K562 (cell line): ENCODE measurements around the gene POLG. TPM values are rescaled to one million over a fixed set of nuclear protein-coding genes. Genes with fewer than 3 reads are reported as not detected.

ENCODE experiments used
- ATAC-seq: fragments of 200-7000 bp; cut with Tn5 transposase; 3 replicates; pipeline ENCODE4 v1.9.1; 2020; ENCODE audit warnings: moderate library complexity
- BruUV-seq: library from RNA; stranded (reverse); fragments of 400-500 nt; replicated peaks from 2 replicates; lab custom pipeline; 2021; lab: Mats Ljungman, UMichigan
- CTCF ChIA-PET: fragments of 300-600 bp; formaldehyde crosslinking; extraction: SDS; loops from one replicate; lab custom pipeline; 2021; ENCODE audit warnings: low intra/inter-chr PET ratio; lab: Yijun Ruan, JAX
- POLR2A ChIA-PET: fragments of 300-600, 350-650 bp; sonication (Branson Sonifier 250); formaldehyde crosslinking; extraction: SDS; loops from one replicate; lab custom pipeline; 2021; ENCODE audit warnings: antibody characterized with exemption, inconsistent platforms; lab: Yijun Ruan, JAX
- DNase-seq, 4 experiments: peaks; one replicate each; pipeline versions ENCODE4 v3.0.0 to v3.0.0-alpha.2; 2011 to 2018; ENCODE audit warnings: low spot score in 3 of 4, mixed read lengths in 3 of 4; ENCODE audit errors: extremely low read depth in 1 of 4
- FAIRE-seq: peaks from 2 replicates; lab custom pipeline; 2011; peaks lifted over from hg19 to GRCh38; lab: Jason Lieb, UNC
- H2AFZ ChIP-seq: 2 replicates; pipeline ENCODE4 v1.6.0; 2011; ENCODE audit warnings: low read depth, low read length, control low read depth, inconsistent platforms
- H3K27ac ChIP-seq: fragments of 200-600 bp; 3 replicates; pipeline ENCODE4 v1.8.0; 2011; ENCODE audit warnings: low read depth, mild to moderate bottlenecking, control low read depth, inconsistent platforms, low read length, moderate library complexity, mixed read lengths; ENCODE audit errors: extremely low read depth
- H3K27me3 ChIP-seq, 2 experiments: fragments of 300-600 bp in 1 of 2; 2 replicates in 1 of 2; 3 replicates in 1 of 2; pipeline versions ENCODE4 v1.6.0 to v1.8.0; 2011; ENCODE audit warnings: inconsistent platforms in 2 of 2, low read length in 2 of 2, mild to moderate bottlenecking in 1 of 2, mixed read lengths in 1 of 2, moderate library complexity in 1 of 2; ENCODE audit not compliant: control insufficient read depth in 2 of 2, insufficient read depth in 2 of 2
- H3K36me3 ChIP-seq: fragments of 300-600 bp; 3 replicates; pipeline ENCODE4 v1.8.0; 2011; ENCODE audit warnings: mild to moderate bottlenecking, low read length, inconsistent platforms; ENCODE audit not compliant: control insufficient read depth, insufficient read depth
- H3K4me1 ChIP-seq, 2 experiments: fragments of 200-600 bp in 1 of 2; replicated peaks in 1 of 2; 2 replicates in 1 of 2; 3 replicates in 1 of 2; pipeline versions ENCODE4 v1.5.1 to v1.8.0; 2011; ENCODE audit warnings: inconsistent platforms in 2 of 2, low read length in 2 of 2, mild to moderate bottlenecking in 1 of 2, mixed read lengths in 1 of 2, moderate library complexity in 1 of 2; ENCODE audit not compliant: control insufficient read depth in 2 of 2, insufficient read depth in 2 of 2
- H3K4me2 ChIP-seq: 2 replicates; pipeline ENCODE4 v1.6.1; 2011; ENCODE audit warnings: low read length, control low read depth, inconsistent platforms, mixed read lengths; ENCODE audit not compliant: insufficient read depth
- H3K4me3 ChIP-seq: fragments of 200-600 bp; sonication (generic), shearing (Covaris generic); 2 replicates; pipeline ENCODE4 v1.5.1; 2016; ENCODE audit warnings: control low read depth, inconsistent platforms
- H3K79me2 ChIP-seq: fragments of 200-600 bp; 3 replicates; pipeline ENCODE4 v1.8.0; 2011; ENCODE audit warnings: low read length, inconsistent platforms; ENCODE audit not compliant: control insufficient read depth, insufficient read depth
- H3K9ac ChIP-seq, 2 experiments: 2 replicates each; pipeline versions ENCODE4 v1.6.0 to v1.6.1; 2011; ENCODE audit warnings: low read depth in 2 of 2, low read length in 2 of 2, control low read depth in 1 of 2, inconsistent platforms in 1 of 2, mild to moderate bottlenecking in 1 of 2, mixed read lengths in 1 of 2; ENCODE audit not compliant: insufficient read depth in 1 of 2
- H3K9me1 ChIP-seq: one replicate; pipeline ENCODE4 v1.6.0; 2011; ENCODE audit warnings: inconsistent platforms, mild to moderate bottlenecking, low read length, moderate library complexity; ENCODE audit not compliant: control insufficient read depth, insufficient read depth
- H3K9me3 ChIP-seq: replicated peaks from 2 replicates; pipeline ENCODE4 v1.5.1; 2011; ENCODE audit warnings: low read depth, low read length, inconsistent platforms; ENCODE audit not compliant: control insufficient read depth, insufficient read depth
- H4K20me1 ChIP-seq: replicated peaks from 2 replicates; pipeline ENCODE4 v1.6.1; 2011; ENCODE audit warnings: low read length, inconsistent platforms, mixed read lengths; ENCODE audit not compliant: control insufficient read depth, insufficient read depth
- ATF4 ChIP-seq: fragments of 450-650 bp; formaldehyde crosslinking; IDR thresholded peaks from 2 replicates; pipeline ENCODE4 v1.4.0; 2022; ENCODE audit warnings: mild to moderate bottlenecking, moderate library complexity
- HDGF ChIP-seq: fragments of 450-650 bp; IDR thresholded peaks from 2 replicates; pipeline ENCODE4 v1.6.1; 2016
- MNT ChIP-seq, 2 experiments: fragments of 450-650 bp; conservative IDR thresholded peaks; 2 replicates each; pipeline ENCODE4 v1.6.1; 2017; ENCODE audit warnings: mild to moderate bottlenecking in 2 of 2, moderate library complexity in 2 of 2
- POLR2G ChIP-seq: fragments of 200-400 bp; formaldehyde crosslinking; IDR thresholded peaks from 2 replicates; pipeline ENCODE4 v1.6.1; 2017; ENCODE audit warnings: low read depth, mild to moderate bottlenecking, antibody characterized with exemption, low read length, moderate library complexity
- TRIM24 ChIP-seq, 2 experiments: fragments of 450-650 bp; IDR thresholded peaks; 2 replicates each; pipeline ENCODE4 v1.6.1; 2016
- XRCC5 ChIP-seq: fragments of 200-400 bp; formaldehyde crosslinking; IDR thresholded peaks from 2 replicates; pipeline ENCODE4 v1.6.1; 2017; ENCODE audit warnings: low read depth, mild to moderate bottlenecking, low read length
- ZBED1 ChIP-seq: IDR thresholded peaks from 2 replicates; pipeline ENCODE4 v1.6.1; 2014
- WGBS: fragments of 100-300 bp; shearing (Covaris generic); methylation state at CpG from one replicate; pipeline ENCODE4 v1.1.6; 2016; ENCODE audit warnings: low coverage, mixed read lengths; ENCODE audit not compliant: insufficient coverage; ENCODE audit errors: missing lambda C conversion rate; 5-methylcytosine and 5-hydroxymethylcytosine counted together
- in situ Hi-C: fragments of 300-500 bp; cut with MboI; formaldehyde crosslinking; loops from 4 replicates; pipeline ENCODE4 v1.15.0; 2018; ENCODE audit warnings: inconsistent platforms, mixed read lengths
- intact Hi-C: fragments of 100-400 bp; cut with micrococcal nuclease; formaldehyde crosslinking; loops from 2 replicates; pipeline ENCODE4 v1.14.2; 2022
- polyA plus RNA-seq, 8 experiments: library from polyadenylated mRNA; depleted of rRNA in 4 of 8; stranded (reverse) in 5 of 8; unstranded in 3 of 8; fragments of >200 nt; fragmentation: Nextera tagmentation in 2 of 8; fragmentation: Illumina TruSeq in 1 of 8; extraction: Ambion mirVana in 2 of 8; extraction: Trizol in 1 of 8; gene quantifications; 2 replicates each; pipeline versions ENCODE4 v1.2.1 to v1.2.3, GENCODE V29; 2011 to 2014; ENCODE audit warnings: inconsistent platforms in 1 of 8, missing spikeins in 1 of 8
- total RNA-seq, 7 experiments: library from RNA; depleted of rRNA in 6 of 7; stranded (reverse); fragments of >200 nt in 6 of 7; fragmentation: Illumina TruSeq in 2 of 7; extraction: Trizol in 2 of 7; gene quantifications; 2 replicates each; pipeline versions ENCODE4 v1.2.1 to v1.2.3, GENCODE V29; 2011 to 2021; ENCODE audit warnings: low replicate concordance in 1 of 7

Gene POLG
- total and polyA plus RNA-seq, 9 of the 15 experiments (the other 6 are each of a cell fraction or from before 2014, with no cell fraction given) = 15.2 to 83.8 (median 38.6) TPM

- no peak overlapping the region for H3K27ac ChIP-seq
- no peak for DNase-seq
These were observed 14.6 kb upstream of the POLG start for GRCh38 chr15:89349206-89349558.

More at GRCh38 chr15:89349206-89349558, 14.6 kb upstream of the POLG start:
- H3K9ac ChIP-seq = no peak overlapping the region
- H3K4me3 ChIP-seq = no peak overlapping the region
- CTCF ChIA-PET = no interaction called here
- in situ Hi-C loops (no loop called here), intact Hi-C loops (no loop called here)
- peaks cover 25 to 72% of the 10 kb centered on the region in 2 experiments; a peak in 4 of 5 replicates for H3K27me3 ChIP-seq
- no peak for TF ChIP-seq ZBED1
- no peak for TF ChIP-seq HDGF
- TF ChIP-seq POLR2G = no peak
- TF ChIP-seq TRIM24 (IDR thresholded peaks at IDR 0.05) = no peak
- no peak for TF ChIP-seq MNT (conservative IDR thresholded peaks at IDR 0.05)
- no peak for TF ChIP-seq ATF4 (CRISPR knock-in tag)
- no peak for TF ChIP-seq XRCC5
- H3K36me3 ChIP-seq = no peaks in the 10 kb centered on the region
- FAIRE-seq = no peak
- no peaks in the 10 kb centered on the region for H3K9me3 ChIP-seq
- ATAC-seq = no peak
- H3K4me2 ChIP-seq = no peak overlapping the region
- 3% methylated on average over 5 of the region's 5 CpGs for WGBS
- H2AFZ ChIP-seq = no peak overlapping the region
- H3K9me1 ChIP-seq = peaks cover 4% of the 10 kb centered on the region
- POLR2A ChIA-PET = interaction anchor here (1.2 kb wide), 1 partner anchor 12 kb away, joined by 3 read pairs; no protein-coding TSS in a partner anchor
- no TSS peak for BruUV-seq
- H3K4me1 ChIP-seq = no peaks in the 10 kb centered on the region
- 0 out of 2 replicates have a peak, but pooled peaks cover 4% of the 10 kb centered on the region for H4K20me1 ChIP-seq
- no peaks in the 10 kb centered on the region for H3K79me2 ChIP-seq
